CMK (cell line): ENCODE results near the gene ADGRL2.
"Not testable (repeated sequence)": the region's sequence is repeated elsewhere in the genome, so short reads cannot be mapped to it uniquely, and the experiment has no call there.

Experiments used
- DNase-seq: peaks from one replicate; pipeline ENCODE4 v3.0.0-alpha.2; 2010; ENCODE audit warnings: low read depth

Gene ADGRL2

GRCh38 chr1:81850031-81850430, 49.3 kb downstream of the ADGRL2 start:
- no peak for DNase-seq

GRCh38 chr1:81850495-81850894, 49.8 kb downstream of the ADGRL2 start:
- no peak for DNase-seq

- no peak for DNase-seq
Measured at GRCh38 chr1:81851217-81851616, 50.5 kb downstream of the ADGRL2 start.

- DNase-seq, result no peak
Measured at GRCh38 chr1:81852961-81853360, 52.2 kb downstream of the ADGRL2 start.

GRCh38 chr1:81867235-81867634, 66.5 kb downstream of the ADGRL2 start:
- DNase-seq, result no peak

GRCh38 chr1:81869307-81869706, 68.6 kb downstream of the ADGRL2 start:
- no peak for DNase-seq

- not testable (repeated sequence) for DNase-seq
Measured at GRCh38 chr1:81871091-81871490, 70.4 kb downstream of the ADGRL2 start.

GRCh38 chr1:81873946-81874345, 73.2 kb downstream of the ADGRL2 start:
- no peak for DNase-seq

- no peak for DNase-seq
Measured at GRCh38 chr1:81874461-81874860, 73.7 kb downstream of the ADGRL2 start.

- no peak for DNase-seq
Measured at GRCh38 chr1:81874940-81875339, 74.2 kb downstream of the ADGRL2 start.

- DNase-seq, result no peak
Measured at GRCh38 chr1:81876901-81877733, 76.4 kb downstream of the ADGRL2 start.

GRCh38 chr1:81877940-81878339, 77.2 kb downstream of the ADGRL2 start:
- DNase-seq, result no peak

- no peak for DNase-seq
Measured at GRCh38 chr1:81878538-81878937, 77.8 kb downstream of the ADGRL2 start.

- no peak for DNase-seq
Measured at GRCh38 chr1:81880781-81881180, 80.0 kb downstream of the ADGRL2 start.

- no peak for DNase-seq
Measured at GRCh38 chr1:81885291-81885690, 84.6 kb downstream of the ADGRL2 start.

GRCh38 chr1:81886292-81886691, 85.6 kb downstream of the ADGRL2 start:
- DNase-seq, result not testable (repeated sequence)

GRCh38 chr1:81887421-81888144, 86.8 kb downstream of the ADGRL2 start:
- DNase-seq, result no peak

- no peak for DNase-seq
Measured at GRCh38 chr1:81889166-81889565, 88.4 kb downstream of the ADGRL2 start.

GRCh38 chr1:81894867-81895266, 94.1 kb downstream of the ADGRL2 start:
- no peak for DNase-seq

GRCh38 chr1:81899214-81899821, 98.6 kb downstream of the ADGRL2 start:
- DNase-seq, result no peak

GRCh38 chr1:81907575-81907974, 106.8 kb downstream of the ADGRL2 start:
- DNase-seq, result no peak

- no peak for DNase-seq
Measured at GRCh38 chr1:81912383-81912782, 111.6 kb downstream of the ADGRL2 start.

GRCh38 chr1:81915937-81916336, 115.2 kb downstream of the ADGRL2 start:
- DNase-seq, result no peak
